ENCODE data around the gene TMEM250.

DNA sequence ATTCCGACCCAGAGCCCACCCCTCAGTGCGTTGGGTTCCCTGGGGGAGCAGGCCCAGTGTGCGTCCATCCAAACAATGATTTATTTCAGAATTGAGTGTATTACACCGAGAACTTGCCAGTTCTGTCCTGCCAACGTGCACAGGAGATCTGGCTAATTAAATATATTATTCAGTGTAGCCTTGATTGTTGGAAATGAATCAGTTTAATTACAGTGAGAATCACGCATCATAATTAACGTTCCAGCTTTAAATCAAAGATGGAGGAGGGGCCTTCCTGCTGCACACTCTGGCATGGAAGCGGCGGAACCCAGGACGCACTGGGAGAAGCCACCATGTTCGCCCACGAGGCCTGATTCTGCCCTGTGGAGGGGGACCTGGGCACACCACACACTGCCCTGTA lies 30.7 kb upstream of the TMEM250 start:
- TF ChIP-seq, protein P1, sequence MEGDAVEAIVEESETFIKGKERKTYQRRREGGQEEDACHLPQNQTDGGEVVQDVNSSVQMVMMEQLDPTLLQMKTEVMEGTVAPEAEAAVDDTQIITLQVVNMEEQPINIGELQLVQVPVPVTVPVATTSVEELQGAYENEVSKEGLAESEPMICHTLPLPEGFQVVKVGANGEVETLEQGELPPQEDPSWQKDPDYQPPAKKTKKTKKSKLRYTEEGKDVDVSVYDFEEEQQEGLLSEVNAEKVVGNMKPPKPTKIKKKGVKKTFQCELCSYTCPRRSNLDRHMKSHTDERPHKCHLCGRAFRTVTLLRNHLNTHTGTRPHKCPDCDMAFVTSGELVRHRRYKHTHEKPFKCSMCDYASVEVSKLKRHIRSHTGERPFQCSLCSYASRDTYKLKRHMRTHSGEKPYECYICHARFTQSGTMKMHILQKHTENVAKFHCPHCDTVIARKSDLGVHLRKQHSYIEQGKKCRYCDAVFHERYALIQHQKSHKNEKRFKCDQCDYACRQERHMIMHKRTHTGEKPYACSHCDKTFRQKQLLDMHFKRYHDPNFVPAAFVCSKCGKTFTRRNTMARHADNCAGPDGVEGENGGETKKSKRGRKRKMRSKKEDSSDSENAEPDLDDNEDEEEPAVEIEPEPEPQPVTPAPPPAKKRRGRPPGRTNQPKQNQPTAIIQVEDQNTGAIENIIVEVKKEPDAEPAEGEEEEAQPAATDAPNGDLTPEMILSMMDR (IDR thresholded peaks at IDR 0.05; ENCODE audit: low read depth, low read length, missing input control) = no peak
- TF ChIP-seq, protein P2, sequence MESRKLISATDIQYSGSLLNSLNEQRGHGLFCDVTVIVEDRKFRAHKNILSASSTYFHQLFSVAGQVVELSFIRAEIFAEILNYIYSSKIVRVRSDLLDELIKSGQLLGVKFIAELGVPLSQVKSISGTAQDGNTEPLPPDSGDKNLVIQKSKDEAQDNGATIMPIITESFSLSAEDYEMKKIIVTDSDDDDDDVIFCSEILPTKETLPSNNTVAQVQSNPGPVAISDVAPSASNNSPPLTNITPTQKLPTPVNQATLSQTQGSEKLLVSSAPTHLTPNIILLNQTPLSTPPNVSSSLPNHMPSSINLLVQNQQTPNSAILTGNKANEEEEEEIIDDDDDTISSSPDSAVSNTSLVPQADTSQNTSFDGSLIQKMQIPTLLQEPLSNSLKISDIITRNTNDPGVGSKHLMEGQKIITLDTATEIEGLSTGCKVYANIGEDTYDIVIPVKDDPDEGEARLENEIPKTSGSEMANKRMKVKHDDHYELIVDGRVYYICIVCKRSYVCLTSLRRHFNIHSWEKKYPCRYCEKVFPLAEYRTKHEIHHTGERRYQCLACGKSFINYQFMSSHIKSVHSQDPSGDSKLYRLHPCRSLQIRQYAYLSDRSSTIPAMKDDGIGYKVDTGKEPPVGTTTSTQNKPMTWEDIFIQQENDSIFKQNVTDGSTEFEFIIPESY (IDR thresholded peaks at IDR 0.05) = no peak
- TF ChIP-seq, protein P3, sequence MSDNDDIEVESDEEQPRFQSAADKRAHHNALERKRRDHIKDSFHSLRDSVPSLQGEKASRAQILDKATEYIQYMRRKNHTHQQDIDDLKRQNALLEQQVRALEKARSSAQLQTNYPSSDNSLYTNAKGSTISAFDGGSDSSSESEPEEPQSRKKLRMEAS (IDR thresholded peaks at IDR 0.05) = no peak
- no peak for TF ChIP-seq NR2F2 (IDR thresholded peaks at IDR 0.05)
- TF ChIP-seq RAD21 (IDR thresholded peaks at IDR 0.05) = no peak

Measured in liver (tissue), 3 donors.